ENCODE measurements around the gene BRAT1.

DNA sequence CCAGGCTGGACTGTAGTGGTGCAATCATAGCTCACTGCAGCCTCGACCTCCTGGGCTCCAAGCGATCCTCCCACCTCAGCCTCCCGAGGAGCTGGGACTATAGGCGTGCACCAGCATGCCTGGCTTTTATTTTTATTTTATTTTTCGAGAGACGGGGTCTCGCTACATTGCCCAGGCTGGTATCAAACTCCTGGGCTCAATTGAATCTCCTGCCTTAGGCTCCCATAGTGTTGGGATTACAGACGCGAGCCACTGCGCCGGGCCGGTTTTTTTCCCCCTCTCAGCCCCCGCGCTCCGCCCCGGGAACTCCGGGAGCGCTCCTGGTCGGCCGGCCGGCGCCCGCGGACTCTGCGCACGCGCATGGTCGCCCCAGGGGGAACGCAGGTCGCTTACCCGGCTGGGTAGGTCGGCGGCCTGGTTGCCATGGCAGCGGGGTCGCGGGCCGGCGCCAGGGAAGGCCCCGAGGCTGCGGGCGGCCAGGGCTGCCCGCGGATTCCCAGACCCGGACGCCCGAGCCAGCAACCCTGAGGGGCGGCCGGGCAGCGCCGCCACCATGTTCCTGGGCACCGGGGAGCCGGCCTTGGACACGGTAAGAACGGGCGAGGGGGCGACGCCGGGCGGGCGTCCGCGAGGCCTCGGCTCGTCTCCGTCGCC lies 3.4 kb upstream of the BRAT1 start, which contains the start of gene IQCE:
- TF ChIP-seq, protein P1, sequence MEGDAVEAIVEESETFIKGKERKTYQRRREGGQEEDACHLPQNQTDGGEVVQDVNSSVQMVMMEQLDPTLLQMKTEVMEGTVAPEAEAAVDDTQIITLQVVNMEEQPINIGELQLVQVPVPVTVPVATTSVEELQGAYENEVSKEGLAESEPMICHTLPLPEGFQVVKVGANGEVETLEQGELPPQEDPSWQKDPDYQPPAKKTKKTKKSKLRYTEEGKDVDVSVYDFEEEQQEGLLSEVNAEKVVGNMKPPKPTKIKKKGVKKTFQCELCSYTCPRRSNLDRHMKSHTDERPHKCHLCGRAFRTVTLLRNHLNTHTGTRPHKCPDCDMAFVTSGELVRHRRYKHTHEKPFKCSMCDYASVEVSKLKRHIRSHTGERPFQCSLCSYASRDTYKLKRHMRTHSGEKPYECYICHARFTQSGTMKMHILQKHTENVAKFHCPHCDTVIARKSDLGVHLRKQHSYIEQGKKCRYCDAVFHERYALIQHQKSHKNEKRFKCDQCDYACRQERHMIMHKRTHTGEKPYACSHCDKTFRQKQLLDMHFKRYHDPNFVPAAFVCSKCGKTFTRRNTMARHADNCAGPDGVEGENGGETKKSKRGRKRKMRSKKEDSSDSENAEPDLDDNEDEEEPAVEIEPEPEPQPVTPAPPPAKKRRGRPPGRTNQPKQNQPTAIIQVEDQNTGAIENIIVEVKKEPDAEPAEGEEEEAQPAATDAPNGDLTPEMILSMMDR (IDR thresholded peaks at IDR 0.05) = no peak
- TF ChIP-seq POLR2A (IDR thresholded peaks at IDR 0.05) = peak; percentile 42
